ENCODE data around the gene EML6. TPM values are rescaled to one million over a fixed set of nuclear protein-coding genes. Genes with fewer than 3 reads are reported as not detected.

EML6 gene
- total RNA-seq, 4 donors from 2014 or later, result 2.3 to 15.1 (median 4.1) TPM

DNA sequence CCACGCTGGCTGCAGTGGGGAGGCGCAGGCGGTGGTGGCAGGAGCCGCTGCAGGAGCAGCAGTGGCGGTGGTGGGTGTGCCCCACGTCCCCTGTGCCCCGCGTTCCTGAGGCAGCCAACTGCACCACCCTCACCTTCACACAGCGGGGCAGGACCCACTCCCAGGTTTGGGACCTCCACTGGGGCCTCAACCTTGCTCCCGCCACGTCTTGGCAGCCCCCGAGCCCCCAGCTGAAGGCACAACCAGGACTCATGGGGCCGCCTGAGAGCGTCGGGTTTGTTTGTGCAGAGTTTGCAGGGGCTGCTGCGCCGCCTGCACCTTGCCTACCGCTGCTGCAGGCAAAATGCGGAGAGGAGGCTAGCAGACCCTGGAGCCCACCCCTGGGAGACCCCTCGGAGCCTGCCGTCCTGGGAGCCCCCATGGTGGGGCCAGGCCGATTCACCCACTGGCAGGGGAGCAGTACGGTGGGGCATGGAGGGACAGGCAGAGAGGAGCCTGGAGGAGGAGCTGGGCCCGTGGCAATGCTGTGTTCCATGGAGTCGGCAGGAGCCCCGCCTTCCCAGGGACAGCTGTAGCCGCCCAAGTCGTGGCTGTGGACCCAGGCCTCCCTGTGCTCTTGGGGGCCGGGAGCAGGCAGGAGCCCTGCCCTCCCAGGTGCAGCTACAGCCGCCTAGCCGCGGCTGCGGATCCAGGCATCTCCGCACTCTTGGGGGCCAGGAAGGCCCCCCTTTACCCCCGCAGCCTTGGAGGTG lies 14.7 kb upstream of the EML6 start:
- H3K27ac ChIP-seq, result peak overlapping the region; percentile 59
- no peaks in the 10 kb centered on the region for H3K9me3 ChIP-seq
- peaks cover 11% of the 10 kb centered on the region for H3K4me1 ChIP-seq
- WGBS, result 27% methylated on average over 6 of the region's 35 CpGs
- TF ChIP-seq POLR2AphosphoS5 (IDR thresholded peaks at IDR 0.05) (no peak), POLR2A (IDR thresholded peaks at IDR 0.05) (no peak), EP300 (IDR thresholded peaks at IDR 0.05) (no peak)
- TF ChIP-seq, protein P1, sequence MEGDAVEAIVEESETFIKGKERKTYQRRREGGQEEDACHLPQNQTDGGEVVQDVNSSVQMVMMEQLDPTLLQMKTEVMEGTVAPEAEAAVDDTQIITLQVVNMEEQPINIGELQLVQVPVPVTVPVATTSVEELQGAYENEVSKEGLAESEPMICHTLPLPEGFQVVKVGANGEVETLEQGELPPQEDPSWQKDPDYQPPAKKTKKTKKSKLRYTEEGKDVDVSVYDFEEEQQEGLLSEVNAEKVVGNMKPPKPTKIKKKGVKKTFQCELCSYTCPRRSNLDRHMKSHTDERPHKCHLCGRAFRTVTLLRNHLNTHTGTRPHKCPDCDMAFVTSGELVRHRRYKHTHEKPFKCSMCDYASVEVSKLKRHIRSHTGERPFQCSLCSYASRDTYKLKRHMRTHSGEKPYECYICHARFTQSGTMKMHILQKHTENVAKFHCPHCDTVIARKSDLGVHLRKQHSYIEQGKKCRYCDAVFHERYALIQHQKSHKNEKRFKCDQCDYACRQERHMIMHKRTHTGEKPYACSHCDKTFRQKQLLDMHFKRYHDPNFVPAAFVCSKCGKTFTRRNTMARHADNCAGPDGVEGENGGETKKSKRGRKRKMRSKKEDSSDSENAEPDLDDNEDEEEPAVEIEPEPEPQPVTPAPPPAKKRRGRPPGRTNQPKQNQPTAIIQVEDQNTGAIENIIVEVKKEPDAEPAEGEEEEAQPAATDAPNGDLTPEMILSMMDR (IDR thresholded peaks at IDR 0.05), result no peak
- peak overlapping the region; percentile 47 for H3K4me3 ChIP-seq
- H3K27me3 ChIP-seq, result no peaks in the 10 kb centered on the region
- no peaks in the 10 kb centered on the region for H3K36me3 ChIP-seq
- DNase-seq (ENCODE audit: low spot score in 2 of 2), result peak in 1 of 2 donors; percentile 83

DNA sequence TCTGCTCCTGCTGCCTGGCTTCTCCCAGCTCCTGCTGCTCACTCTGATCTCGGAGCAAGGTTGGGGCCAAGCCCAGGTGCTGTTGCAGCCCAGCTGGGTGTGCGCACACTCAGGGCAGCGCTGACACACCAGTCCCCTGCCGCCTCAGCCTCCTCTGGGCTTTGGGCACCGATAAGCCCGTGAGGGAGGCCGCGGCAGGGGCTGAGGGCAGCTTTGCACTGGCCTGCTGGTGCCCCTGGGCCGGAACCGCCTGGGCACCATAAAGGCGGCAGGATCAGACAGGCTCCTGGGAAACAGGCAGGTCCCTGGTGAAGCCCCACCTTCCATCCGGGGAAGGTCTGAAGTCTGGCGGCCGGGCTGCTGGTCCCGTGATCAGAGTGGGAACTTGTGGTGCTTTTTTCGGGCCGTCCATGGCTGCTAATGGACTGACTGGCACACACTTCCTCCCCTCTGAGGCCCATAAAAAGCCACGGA lies 14.1 kb upstream of the EML6 start:
- TF ChIP-seq POLR2AphosphoS5 (IDR thresholded peaks at IDR 0.05), result no peak
- TF ChIP-seq, protein P1 (IDR thresholded peaks at IDR 0.05), result no peak
- TF ChIP-seq EP300 (IDR thresholded peaks at IDR 0.05), result no peak
- no peak for TF ChIP-seq POLR2A (IDR thresholded peaks at IDR 0.05)
- no peaks in the 10 kb centered on the region for H3K36me3 ChIP-seq
- H3K27me3 ChIP-seq, result no peaks in the 10 kb centered on the region
- H3K4me3 ChIP-seq, result peak overlapping the region; percentile 47
- peaks cover 11% of the 10 kb centered on the region for H3K4me1 ChIP-seq
- no CpG with 5 or more reads among the region's 18 CpGs for WGBS
- no peaks in the 10 kb centered on the region for H3K9me3 ChIP-seq
- DNase-seq (ENCODE audit: low spot score in 2 of 2), result peak in 1 of 2 donors; percentile 79
- H3K27ac ChIP-seq, result peak overlapping the region; percentile 59

DNA sequence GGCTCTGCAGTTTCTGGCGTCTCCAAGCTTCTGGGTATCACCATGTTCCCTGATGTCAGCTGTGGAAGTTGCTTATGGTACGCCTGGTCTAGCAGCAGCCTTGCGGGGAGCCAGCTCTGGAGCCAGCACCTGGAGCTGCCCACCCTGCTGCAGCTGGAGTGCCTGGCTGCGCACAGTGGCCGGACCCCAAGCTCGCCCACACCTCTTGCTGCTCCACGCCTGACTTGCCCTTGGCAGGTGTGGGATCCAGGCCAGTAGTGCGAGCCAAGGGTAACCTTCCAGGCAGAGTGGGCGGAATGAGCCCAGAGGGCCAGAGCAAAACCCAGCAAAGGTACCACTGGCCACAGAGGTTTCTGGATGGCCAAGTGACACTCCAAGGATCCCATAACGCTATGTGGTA lies 13.2 kb upstream of the EML6 start:
- WGBS, result 80% methylated on average over 8 of the region's 10 CpGs

DNA sequence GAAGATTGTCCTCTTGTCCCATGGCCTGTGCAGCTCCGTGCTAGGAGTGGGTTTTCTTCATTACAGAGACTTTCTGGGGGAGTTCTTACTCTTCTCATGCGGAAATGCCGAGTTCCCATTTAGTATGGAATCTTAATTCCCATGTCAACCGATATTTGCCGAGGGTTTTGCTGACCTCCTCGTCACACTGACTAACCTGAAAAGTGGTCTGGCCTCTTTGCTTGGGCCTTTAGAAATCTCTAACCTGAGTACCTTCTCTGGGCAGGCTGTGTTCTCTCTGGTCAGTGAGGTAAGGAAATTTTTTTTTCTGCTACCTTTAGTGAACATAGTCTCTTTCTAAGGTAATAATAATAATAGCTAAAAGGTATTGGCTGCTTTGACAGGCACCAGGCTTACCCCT lies 10.9 kb upstream of the EML6 start:
- WGBS, result 98% methylated on average over 6 of the region's 6 CpGs
- H3K36me3 ChIP-seq, result no peaks in the 10 kb centered on the region
- H3K27me3 ChIP-seq, result no peaks in the 10 kb centered on the region
- no peak overlapping the region for H3K4me3 ChIP-seq
- TF ChIP-seq EP300 (IDR thresholded peaks at IDR 0.05) (no peak), POLR2A (IDR thresholded peaks at IDR 0.05) (no peak), POLR2AphosphoS5 (IDR thresholded peaks at IDR 0.05) (no peak)
- TF ChIP-seq, protein P1 (IDR thresholded peaks at IDR 0.05), result no peak
- H3K9me3 ChIP-seq, result no peaks in the 10 kb centered on the region
- DNase-seq (ENCODE audit: low spot score in 2 of 2), result no peak
- H3K27ac ChIP-seq, result no peak overlapping the region
- H3K4me1 ChIP-seq, result peaks cover 11% of the 10 kb centered on the region

More for the DNA sequence above, 13.2 kb upstream of the EML6 start:
- Histone ChIP-seq H3K9me3 (no peaks in the 10 kb centered on the region), H3K36me3 (no peaks in the 10 kb centered on the region), H3K4me3 (no peak overlapping the region), H3K27me3 (no peaks in the 10 kb centered on the region), H3K4me1 (peaks cover 11% of the 10 kb centered on the region), H3K27ac (no peak overlapping the region)
- no peak for DNase-seq (ENCODE audit: low spot score in 2 of 2)
- TF ChIP-seq, protein P1 (IDR thresholded peaks at IDR 0.05), result no peak
- TF ChIP-seq EP300 (IDR thresholded peaks at IDR 0.05) (no peak), POLR2A (IDR thresholded peaks at IDR 0.05) (no peak), POLR2AphosphoS5 (IDR thresholded peaks at IDR 0.05) (no peak)

DNA sequence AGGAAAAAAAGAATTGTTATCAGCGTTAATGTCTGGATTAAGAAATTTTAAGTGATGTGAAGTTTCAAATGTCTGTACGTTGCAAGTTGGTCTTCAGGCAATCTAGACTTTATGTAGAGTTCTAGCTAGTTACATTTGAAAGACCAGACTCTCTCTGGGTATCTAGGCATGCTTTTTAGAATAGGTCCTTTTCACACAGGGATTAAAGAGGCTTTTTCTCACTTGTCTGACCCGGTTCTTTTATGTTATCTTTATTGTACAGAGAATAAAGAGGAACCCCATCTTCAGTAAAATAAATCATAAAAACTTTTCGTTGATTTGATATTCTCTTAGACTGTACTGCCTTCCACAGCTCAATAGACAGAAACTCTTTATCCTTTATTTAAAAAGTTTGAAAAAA lies 8.5 kb upstream of the EML6 start:
- no peaks in the 10 kb centered on the region for H3K9me3 ChIP-seq
- TF ChIP-seq POLR2A (IDR thresholded peaks at IDR 0.05) (no peak), EP300 (IDR thresholded peaks at IDR 0.05) (no peak), POLR2AphosphoS5 (IDR thresholded peaks at IDR 0.05) (no peak)
- TF ChIP-seq, protein P1 (IDR thresholded peaks at IDR 0.05), result no peak
- no peaks in the 10 kb centered on the region for H3K27me3 ChIP-seq
- H3K27ac ChIP-seq, result no peak overlapping the region
- no peak overlapping the region for H3K4me3 ChIP-seq
- no peak for DNase-seq (ENCODE audit: low spot score in 2 of 2)
- WGBS, result 67% methylated on average over 4 of the region's 4 CpGs
- H3K36me3 ChIP-seq, result no peaks in the 10 kb centered on the region
- H3K4me1 ChIP-seq, result no peaks in the 10 kb centered on the region
